AG09319 (cell line): ENCODE results near the gene MYO18A.

Experiments
- DNase-seq: peaks from one replicate; pipeline ENCODE4 v3.0.0-alpha.2; 2010; ENCODE audit warnings: low read depth; ENCODE audit errors: extremely low read depth
- TF ChIP-seq, protein P1 (sequence below): IDR thresholded peaks from 2 replicates; pipeline ENCODE4 v1.5.1; 2011; ENCODE audit warnings: low read depth, mild to moderate bottlenecking, inconsistent platforms, low read length, moderate library complexity

Gene MYO18A

DNA sequence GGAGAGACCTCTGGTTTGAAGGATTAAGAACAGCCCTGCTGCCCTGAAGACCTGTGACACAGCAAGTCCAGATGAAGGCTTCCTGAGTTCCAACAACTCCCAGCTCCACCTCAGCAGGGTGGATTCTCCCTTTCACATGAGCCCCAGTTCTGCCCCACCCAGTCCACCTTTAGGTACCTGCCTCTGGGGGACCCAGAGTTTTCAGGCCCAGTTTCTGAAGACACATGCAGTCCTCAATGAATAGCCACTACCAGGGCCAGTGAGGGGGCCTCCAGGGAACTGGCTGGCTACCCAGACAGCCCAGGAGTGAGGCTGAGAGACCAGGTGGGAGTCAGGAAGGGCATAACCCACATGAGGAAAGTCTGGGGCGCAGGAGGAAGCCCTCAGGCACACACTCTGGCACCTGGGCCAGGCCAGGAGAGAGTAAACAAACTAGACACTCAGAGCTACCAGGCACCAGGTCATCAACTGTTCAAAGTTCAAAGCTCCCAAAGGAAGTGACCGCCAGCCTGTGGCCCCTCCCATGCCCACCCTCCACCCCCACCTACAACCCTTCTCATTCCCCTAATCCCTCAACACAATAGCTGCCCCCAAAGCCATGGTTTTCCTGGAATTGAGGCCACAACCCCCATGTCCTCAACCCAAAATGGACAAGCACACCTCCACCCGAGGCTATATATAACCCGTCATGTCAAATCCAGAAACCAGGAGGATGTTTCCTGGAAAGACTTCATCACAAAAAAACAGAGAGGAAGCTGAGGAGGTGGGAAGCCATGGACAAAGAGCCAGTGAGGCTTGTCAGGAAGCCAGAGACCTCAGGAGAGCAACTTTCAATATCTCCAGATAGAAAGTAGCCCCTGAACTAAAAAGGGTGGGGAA, 2.1 kb downstream of the MYO18A start:
- DNase-seq: no peak
- TF ChIP-seq, protein P1, sequence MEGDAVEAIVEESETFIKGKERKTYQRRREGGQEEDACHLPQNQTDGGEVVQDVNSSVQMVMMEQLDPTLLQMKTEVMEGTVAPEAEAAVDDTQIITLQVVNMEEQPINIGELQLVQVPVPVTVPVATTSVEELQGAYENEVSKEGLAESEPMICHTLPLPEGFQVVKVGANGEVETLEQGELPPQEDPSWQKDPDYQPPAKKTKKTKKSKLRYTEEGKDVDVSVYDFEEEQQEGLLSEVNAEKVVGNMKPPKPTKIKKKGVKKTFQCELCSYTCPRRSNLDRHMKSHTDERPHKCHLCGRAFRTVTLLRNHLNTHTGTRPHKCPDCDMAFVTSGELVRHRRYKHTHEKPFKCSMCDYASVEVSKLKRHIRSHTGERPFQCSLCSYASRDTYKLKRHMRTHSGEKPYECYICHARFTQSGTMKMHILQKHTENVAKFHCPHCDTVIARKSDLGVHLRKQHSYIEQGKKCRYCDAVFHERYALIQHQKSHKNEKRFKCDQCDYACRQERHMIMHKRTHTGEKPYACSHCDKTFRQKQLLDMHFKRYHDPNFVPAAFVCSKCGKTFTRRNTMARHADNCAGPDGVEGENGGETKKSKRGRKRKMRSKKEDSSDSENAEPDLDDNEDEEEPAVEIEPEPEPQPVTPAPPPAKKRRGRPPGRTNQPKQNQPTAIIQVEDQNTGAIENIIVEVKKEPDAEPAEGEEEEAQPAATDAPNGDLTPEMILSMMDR: no peak

GRCh38 chr17:29177541-29177870, 2.7 kb downstream of the MYO18A start:
- no peak for DNase-seq
- TF ChIP-seq, protein P1: no peak

GRCh38 chr17:29176558-29177351, 3.4 kb downstream of the MYO18A start:
- DNase-seq: no peak
- TF ChIP-seq, protein P1: no peak

- TF ChIP-seq, protein P1: no peak
These were observed 4.8 kb downstream of the MYO18A start for GRCh38 chr17:29175349-29175748.

GRCh38 chr17:29172589-29172988, 7.6 kb downstream of the MYO18A start:
- TF ChIP-seq, protein P1: no peak
- no peak for DNase-seq

More at GRCh38 chr17:29175349-29175748, 4.8 kb downstream of the MYO18A start:
- DNase-seq: no peak

DNA sequence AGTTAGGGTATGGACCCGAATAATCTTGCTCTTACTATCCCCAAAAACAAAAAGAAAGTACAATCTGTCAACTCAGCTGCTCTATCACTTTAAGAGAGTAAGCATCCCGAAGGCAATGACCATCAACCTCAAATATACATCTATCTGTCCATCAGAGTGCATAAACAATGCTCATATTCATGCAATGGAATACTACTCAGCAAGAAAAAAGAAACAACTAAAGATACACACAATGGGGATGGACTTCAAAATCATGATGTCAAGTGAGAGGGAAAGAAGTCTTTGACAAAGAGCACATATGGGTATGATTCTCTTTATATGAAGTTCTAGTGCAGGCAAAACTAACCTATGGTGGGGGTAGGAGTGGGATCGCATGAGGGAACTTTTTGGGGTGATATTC, 9.5 kb downstream of the MYO18A start:
- TF ChIP-seq, protein P1: no peak
- DNase-seq: no peak
